Stimulated activated CD8-positive, alpha-beta memory T cell treated with anti-CD3 and anti-CD28 coated beads, Interleukin-7, amount 100 ng/mL, for 24 hours (primary cell): ENCODE data around the gene FYB1.

Experiments
- DNase-seq: peaks from one replicate; pipeline ENCODE4 v3.0.0-alpha.2; 2020; ENCODE audit warnings: low read depth

Gene FYB1

DNA sequence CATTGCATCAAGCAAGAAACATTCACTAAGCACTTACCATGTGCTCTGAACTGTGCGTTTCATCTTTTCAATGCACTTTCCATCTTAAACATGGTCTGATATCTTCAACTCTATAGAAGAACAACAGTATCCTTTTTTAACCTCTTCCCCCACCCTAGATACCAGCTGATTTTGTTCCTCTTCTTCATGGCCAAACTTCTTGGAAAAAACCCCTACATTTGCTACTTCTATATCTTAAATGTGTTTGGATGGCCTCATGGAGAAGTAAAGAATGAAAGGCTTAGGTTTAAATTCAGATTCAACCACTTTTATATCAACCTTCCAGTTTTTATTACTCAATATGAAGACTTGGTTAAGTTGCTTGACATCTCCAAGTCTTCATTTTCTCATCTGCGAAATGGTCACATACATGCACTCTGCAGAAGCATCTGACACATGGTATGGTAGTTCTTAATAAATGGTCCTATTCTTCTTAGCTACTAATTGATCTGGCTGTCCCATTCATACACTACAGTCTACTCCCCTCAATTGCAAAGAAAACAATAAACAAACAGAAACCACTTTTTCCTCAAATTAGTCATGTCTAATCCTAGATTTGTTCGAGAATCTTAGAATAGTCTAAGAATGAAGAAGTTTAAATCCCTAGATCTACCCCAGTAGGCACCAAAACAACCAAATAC is 59.4 kb downstream of the FYB1 start:
- no peak for DNase-seq

DNA sequence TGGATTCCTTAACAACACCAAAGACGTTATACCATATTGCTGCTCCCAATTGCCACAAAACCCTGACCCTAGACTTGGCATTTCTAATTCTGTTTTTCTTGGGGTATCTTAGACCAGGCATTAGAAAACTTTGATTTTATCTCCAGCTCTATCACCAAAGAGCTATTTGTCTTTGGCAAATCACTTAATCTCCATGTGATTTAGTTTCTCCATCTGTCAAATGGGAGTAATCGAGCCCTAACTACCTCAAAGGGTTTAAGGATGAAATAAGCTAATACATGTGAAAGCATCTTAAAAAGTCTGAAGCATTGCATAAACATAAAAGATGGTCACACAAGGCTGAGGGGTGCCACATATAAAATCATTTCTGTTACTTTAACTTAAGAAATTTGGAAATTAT is 60.6 kb downstream of the FYB1 start:
- DNase-seq = no peak

DNA sequence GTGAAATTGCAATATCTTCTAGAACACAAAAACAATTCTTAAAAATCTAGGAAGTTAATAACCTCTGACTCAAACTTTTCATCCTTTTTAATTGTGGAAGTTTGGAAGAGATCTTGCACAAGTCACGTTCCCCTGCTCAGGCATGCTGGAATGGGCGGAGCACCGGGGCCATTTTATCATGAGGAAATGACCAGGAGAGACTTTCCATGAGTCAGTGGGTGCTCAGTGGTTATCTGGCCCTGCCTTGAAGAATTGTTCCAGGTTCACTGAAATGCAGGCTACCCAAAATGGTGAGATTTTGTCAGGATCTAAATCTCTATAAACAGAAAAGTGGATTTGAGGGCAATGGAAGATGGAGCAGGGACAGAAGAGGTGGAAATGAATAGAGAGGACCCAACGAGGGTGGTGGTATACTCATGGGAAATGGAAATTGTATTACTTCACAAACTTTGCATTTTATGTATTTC is 61.2 kb downstream of the FYB1 start:
- DNase-seq = no peak

DNA sequence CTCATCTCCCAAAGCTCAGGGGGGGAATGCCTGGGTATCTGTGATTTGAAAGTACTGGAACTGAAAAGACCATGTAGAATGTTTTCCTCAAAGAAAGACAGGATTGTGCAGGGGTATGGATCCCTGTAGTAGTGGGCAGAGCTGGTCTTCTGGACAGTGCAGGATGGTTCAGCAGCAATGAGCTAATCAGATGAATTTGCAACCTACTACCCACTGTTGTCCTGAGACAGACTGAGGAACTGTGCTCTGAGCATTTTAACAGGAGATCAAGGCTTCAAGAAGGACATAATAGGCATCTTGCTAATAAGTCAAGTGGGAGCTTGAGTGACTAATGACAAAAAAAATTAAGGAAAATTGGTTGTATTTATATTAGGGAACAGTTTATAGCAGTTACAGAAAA is 61.7 kb downstream of the FYB1 start:
- DNase-seq = no peak

DNA sequence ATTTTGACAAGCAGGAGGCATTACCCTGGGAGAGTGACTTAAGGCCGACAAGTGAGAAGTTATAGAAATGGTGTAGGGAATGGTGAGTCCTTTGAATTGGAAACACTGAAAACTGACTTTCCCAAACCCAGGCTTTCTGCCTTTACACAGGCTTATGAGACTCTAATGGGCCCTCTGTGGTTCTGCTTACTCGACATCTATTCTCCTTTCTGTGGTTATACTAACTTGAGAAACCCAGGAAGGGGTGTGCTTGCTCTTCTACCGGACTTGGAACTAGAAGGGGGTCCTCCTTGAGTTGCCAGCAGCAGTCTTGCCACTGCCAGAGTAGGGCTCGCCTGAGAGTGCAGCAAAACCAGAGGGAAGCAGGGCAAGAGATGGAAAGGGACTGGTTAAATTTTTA is 63.3 kb downstream of the FYB1 start:
- no peak for DNase-seq

DNA sequence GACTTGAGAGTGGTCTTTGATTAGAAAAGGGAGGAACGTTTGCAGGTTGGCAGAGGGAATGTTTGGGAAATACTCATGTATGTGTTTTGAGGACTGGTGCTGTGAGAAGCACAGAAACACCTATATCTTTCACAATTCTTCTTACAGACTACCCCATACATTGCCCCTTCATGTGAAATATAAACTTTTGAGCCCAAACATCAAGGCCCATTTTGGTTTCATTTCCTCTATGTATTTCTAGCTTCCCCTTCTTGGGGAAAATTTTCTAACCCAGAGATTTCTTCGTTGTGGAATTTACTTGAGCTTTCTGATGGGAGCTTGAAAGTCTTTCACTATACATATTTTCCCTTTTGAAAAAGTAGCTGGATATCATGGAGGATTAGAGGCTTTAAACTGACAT is 67.6 kb downstream of the FYB1 start:
- no peak for DNase-seq

DNA sequence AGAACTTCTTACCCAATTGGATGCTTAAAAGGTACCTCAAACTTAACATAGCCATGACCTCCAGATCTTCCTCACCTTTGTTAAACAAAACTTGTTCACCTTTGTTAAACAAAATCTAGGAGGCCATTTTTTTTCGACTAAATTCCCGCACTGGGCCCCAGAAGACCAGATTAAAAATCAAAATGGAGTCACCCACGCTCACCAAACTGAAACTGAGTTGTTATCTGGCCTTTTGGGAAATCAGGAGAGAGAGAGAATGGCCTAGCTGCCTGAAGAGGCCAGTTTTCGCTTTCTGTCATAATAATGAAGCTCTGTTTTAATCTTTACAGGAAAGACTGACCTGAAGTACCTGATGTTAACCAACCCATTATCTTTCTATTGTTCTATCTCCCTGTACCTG is 69.4 kb downstream of the FYB1 start:
- DNase-seq = no peak

DNA sequence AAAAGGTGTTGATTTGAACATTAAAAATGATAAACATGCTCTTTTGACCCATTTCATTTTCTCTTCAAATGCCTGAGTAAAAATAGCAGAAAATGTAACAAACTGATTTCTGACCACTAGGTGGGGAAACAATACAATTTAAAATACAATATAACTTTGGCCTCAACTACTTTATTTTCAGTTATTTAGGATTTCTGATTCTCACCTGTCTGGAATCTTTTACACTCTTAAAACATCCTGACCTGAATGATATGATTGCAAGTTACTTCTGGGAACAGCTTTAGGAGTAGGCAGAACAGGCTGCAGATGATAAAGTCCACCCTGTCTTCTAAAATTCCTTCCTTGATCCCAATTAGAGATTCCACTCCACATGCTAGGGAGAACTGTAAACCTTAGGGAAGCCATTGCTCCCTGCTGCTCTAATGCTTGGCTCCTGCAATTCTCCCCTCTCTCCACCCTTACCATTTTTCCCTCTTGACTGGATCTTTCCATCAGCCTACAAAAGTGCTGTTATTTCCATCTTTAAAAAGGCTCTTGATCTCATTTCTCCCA is 70.3 kb downstream of the FYB1 start:
- no peak for DNase-seq

DNA sequence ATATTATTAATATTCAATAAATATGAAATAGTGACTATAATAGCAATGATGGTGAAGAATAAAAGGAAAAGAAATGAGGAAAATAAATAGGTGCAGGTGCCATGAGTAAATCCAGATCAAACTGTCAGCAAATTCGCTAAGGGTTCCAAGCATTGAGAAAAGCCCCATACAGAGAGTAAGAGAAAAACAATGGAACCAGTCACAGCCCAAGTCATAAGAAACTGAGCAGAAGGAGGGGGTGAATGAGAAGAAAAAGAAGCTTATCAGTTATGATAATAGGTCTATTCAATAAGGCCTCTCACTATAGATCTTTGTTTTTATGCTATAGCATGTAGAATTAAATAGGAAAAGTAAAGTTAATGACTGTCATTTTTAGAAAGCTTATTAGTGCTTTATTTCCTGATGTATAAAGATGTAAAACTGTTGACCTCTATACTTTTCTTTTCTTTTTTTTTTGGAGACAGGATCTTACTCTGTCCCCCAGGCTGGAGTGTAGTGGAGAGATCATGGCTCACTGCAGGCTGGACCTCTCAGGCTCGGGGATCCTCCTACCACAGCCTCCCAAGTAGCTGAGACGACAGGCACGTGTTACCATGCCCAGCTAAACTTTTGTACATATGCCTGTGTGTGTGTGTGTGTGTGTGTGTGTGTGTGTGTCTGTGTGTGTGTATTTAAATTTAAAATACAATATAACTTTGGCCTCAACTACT is 72.4 kb downstream of the FYB1 start:
- no peak for DNase-seq

DNA sequence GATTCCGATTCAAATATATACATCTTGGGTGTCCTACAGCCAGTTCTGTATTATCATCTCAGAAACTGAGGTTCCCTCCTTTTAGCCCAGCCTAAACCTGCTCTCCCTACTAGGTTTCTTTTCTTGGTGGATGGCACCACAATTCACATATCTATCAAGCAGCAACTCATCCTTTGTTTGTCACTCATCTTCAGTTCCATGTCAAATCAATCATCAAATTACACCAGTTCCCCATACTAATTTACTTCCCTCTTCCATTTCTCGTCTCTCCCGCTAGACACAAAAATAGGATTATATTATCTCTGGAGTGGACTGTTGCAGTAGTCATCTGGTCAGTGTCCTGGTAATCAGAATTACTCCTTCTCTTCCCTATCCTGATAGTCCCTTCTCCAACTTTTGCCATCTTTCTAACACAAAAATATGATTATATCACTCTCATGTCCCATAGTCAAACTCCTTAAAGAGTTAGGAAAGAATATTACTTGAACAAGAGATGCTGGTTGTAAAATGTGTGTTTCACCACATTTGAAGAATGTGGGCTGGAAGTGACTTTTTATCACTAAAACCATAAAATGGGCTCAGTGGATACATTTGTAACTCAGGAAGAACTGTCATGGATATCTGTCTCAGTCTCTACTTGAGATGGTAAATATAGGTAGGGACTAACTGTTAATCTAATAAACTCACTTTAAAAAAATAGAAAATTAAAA is 76.1 kb downstream of the FYB1 start:
- no peak for DNase-seq

DNA sequence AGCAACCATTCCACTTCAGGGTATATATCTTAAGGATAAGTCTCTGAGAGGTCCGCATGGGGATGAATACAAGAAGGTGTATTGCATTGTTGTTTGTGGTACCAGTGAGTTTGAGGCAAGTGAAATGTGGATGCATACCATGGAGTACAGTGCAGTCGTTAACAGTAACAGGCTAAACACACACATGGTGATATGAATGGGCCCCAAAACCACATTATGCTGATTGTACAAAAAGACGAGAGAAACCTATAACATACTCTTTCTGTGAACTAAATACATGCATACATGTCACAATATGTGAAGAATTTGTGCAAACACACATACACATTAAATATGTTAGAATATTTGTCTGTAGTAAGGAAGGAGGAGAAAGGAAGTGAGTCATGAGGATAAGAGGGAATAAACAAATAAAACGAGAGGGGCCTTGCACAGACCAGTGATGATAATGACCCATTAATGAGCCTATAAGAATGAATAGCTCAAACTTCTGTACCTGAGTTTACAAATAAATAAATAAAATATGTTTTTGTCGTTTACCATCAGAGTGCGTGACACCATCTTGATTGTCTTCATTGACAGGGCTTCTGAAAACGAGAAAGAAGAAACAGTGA is 78.7 kb downstream of the FYB1 start:
- no peak for DNase-seq

DNA sequence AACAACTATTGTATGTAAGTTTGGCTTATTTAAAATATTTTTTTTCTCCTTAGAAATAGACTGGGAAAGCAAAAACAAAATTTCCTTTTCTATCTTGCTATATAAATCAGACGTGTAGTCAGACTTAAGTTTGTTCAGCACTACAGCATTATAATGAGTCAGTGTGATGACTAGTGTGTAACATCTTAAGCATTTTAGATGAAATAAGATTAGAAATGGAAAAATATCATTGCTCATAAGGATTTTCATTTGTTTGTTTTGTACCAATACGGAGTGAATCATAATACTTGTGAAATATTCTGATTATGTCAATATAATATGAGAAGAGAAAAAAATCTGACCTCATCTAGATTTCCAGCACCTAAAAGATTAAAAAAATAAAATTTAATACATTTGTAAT is 80.5 kb downstream of the FYB1 start:
- DNase-seq = no peak

DNA sequence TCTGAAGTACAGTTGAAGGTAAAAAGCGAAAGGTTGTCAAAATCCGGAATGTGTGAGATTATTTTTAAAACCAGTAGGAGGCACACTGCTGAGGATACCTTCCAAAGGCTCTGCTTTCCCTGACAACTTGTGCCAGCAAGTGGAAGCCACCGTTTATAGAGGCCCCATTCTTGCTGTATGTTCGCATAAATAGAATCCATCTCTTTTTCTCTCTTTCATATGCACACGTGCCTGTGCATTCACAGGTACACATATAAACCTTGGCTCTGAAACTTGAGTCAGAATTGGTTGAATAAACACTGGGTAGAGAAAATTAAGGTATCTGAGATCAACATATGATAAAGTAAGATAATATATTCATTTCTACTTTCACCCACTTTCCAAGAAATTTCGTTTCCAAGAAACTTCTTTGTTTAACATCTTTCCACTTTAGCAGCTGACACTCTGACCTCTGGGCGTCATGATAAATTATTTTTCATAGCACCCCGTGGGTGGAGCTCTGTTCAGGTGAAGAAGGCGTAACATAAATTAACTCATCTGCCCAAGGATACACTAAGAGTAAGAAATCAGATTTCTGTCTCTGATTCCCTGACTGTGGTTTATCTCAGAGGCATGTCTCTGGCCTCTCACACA is 81.4 kb downstream of the FYB1 start:
- no peak for DNase-seq

DNA sequence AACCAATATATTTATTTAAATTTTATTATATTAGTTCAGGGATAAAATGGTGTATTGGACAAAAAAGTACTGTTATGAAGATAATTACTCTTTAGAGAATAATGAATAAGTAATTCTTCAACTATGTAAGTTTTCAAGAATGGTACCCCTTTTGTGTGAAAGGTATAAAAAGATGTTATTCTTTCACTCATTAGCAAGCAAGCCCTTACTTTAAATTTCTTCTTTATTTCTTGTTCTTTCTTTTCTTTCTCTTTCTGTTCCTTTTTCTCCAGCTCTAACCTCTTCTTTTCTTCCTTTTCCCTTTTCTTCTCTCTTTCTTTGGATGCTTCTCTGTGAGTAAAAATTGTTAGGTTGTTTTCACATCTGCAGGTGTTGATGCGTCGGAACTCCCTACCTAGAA is 82.0 kb downstream of the FYB1 start:
- no peak for DNase-seq

DNA sequence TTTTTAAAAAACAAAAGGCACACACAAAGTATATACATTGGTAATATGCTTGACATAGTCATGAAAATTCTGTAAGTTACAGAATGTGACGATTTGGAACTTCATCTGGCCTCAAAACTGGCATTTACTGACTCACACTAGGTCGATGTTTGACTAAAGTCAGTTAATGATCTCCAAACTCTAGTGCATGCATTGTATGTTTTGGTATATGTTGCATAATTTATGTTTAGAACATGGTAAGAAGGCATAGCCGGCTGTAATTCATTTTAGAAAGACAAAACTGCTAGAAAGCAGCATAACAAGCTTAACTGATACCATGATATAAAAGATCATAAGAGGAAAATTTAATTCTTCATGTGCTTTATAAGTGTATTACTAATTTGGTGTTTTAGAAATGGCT is 86.6 kb downstream of the FYB1 start:
- DNase-seq = no peak

DNA sequence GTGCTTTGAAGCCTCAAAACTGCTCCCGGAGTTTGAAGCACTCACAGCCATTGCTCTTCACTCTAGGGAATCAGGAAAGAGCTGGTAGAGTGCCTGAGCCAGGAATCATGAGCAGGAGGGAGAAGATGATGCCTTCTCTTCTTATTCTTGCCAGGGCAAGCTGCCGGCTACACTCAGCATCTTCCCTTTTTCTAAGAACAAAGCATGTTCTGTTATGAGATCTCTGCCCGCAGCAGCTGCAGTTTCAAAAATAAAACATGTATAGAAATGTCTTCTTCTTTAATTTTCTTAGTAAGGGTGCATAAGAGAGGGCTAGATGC is 87.3 kb downstream of the FYB1 start:
- no peak for DNase-seq

DNA sequence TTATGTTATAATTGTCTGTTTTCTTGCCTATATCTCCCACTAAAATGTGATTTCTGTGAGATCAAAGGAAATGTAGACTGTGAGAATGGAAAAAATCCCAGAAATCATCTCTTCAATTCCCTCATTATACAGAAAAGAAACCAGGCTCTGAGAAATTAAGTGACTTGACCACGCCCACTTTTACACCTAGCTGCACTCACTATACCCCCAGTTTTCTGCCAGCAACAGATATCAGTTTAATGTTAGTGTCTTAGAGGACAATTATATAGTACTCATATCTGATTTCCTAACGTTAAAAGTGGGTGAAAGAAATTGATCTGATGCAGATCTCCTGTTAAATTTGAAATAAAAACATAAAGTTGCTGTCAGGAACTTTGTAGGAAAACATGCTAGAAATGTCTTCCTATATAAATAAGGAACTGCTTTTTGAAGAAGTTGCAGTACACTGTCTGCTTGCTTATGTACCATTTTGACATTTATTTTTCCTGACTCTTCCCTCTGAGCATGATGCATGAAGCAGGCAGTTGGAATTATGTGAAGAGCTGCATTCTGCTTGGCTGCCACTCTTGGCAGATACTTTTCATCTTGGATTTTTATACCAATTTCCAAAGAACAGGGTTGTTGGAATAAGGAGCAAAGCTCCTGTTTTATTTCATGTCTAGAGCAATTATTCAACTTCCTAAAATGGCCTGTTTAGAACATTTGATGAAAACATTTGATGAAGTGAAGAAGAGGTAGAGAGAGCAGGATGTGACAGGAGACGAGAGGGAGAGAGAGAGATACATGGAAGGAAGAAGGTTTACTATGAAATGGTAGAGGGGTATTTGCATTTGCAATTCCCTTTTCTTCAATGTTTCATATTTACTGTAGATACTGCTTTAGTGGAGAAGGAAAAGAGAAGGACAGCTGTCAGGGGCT is 87.9 kb downstream of the FYB1 start:
- no peak for DNase-seq

DNA sequence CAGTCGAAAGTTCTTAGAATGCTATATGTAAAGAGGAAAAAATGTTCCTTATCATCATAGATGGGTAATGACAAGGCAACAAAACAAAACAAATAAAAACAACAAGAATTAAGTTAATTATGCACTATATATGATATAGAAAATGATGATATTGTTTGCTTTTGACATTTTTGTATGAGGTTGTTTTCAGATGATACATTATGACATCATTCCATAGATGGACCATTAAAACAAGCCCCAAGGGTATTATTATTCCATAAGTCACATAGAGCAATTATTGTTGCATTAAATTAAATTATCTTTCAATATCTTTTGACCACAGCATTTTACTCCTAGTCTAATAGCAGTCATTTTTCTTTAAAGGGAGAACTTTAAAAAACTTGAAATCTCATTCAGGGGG is 88.6 kb downstream of the FYB1 start:
- no peak for DNase-seq

DNA sequence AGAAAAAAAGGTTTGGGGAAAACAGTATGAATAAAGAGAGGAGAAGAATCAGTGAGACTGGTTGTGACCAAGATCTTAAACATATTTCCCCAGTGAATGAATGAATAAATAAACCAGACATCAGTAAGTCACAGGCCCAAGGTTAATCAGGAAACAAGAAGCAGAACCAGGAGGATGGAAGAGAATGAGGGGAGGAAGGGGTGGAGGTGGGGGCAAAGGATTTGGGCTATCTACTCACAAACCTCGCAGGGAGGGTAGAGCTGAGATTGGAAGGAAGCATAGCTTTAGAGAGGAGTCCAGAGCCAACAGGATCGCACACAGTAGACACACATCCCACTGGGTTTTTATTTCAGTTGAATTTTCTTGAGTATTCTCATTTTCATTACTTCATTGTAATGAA is 97.4 kb downstream of the FYB1 start:
- DNase-seq = no peak

DNA sequence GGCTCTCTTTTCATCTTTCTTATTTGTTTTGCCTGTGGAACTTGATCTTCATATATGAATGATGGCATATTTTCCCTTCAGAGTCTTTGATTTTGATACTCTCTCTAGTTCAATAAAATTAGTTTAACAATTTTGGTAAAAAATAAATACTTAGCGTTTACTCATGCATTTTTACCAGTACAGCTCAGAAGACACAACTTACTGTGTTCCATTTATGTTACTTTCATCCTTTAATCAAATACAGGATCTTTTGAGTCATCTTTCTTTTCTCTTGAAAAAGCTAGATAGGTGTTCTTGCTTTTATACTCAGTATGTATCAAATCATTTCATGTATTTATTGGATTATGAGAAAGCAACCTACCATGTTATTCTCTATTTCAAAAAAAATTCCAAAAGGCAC is 98.0 kb downstream of the FYB1 start:
- no peak for DNase-seq

DNA sequence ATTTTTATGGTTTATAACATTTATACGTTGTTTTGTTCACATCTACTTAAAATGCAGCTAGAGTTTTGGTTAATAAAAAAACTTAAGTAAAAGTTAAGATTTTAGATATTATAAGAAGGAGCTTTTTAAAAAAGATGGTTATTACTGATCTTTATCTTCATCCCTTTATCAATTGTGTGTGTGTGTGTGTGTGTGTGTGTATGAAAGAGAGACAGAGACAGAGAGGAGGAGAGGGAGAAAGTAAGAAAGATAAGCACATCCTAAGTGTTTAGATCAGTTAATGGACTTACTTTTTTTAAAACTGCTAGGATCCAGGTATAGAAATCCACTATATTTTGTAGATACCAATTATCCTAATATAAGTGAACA is 99.3 kb downstream of the FYB1 start:
- no peak for DNase-seq
